ENCODE results near the gene ICAM2. TPM values are rescaled to one million over a fixed set of nuclear protein-coding genes. Genes with fewer than 3 reads are reported as not detected.
A peak's percentile ranks its signal among the peaks of the same experiment; 100 is the strongest.

The ICAM2 gene
- total RNA-seq (38.8 TPM), polyA plus RNA-seq (ENCODE audit: insufficient read depth, low read depth, low replicate concordance) (55.8 TPM)
- long read RNA-seq, donor 1, partial matches to known transcripts = 0 of 8 reads
- long read RNA-seq, donor 1, other reads (novel, unspliced or antisense) = 0 of 8 reads
- long read RNA-seq, donor 2, transcript ICAM2-203 (4 exons, 1,221 nt) = major isoform, 6 of 10 reads
- long read RNA-seq, donor 2, partial matches to known transcripts = 0 of 10 reads
- long read RNA-seq, donor 2, other reads (novel, unspliced or antisense) = 0 of 10 reads
- long read RNA-seq, donor 3, transcript ICAM2-208 (5 exons, 1,103 nt) = major isoform, 6 of 11 reads
- long read RNA-seq, donor 3, transcript ICAM2-203 (4 exons, 1,221 nt) = minor isoform, 5 of 11 reads
- long read RNA-seq, donor 3, partial matches to known transcripts = 0 of 11 reads
- long read RNA-seq, donor 3, other reads (novel, unspliced or antisense) = 0 of 11 reads
- long read RNA-seq, donor 4, partial matches to known transcripts = 0 of 8 reads
- long read RNA-seq, donor 4, other reads (novel, unspliced or antisense) = 0 of 8 reads
- long read RNA-seq, donor 5, partial matches to known transcripts = 0 of 2 reads
- long read RNA-seq, donor 5, other reads (novel, unspliced or antisense) = 0 of 2 reads
- long read RNA-seq, donor 6, transcript ICAM2-208 (5 exons, 1,103 nt) = minor isoform, 9 of 22 reads
- long read RNA-seq, donor 6, transcript ICAM2-203 (4 exons, 1,221 nt) = major isoform, 11 of 22 reads
- long read RNA-seq, donor 6, partial matches to known transcripts = 0 of 22 reads
- long read RNA-seq, donor 6, other reads (novel, unspliced or antisense) = 0 of 22 reads
- long read RNA-seq, donor 7, transcript ICAM2-208 (5 exons, 1,103 nt) = major isoform, 19 of 35 reads
- long read RNA-seq, donor 7, transcript ICAM2-203 (4 exons, 1,221 nt) = minor isoform, 7 of 35 reads
- long read RNA-seq, donor 7, partial matches to known transcripts = 3 of 35 reads
- long read RNA-seq, donor 7, other reads (novel, unspliced or antisense) = 4 of 35 reads
- long read RNA-seq, donor 8, transcript ICAM2-203 (4 exons, 1,221 nt) = major isoform, 6 of 10 reads
- long read RNA-seq, donor 8, partial matches to known transcripts = 0 of 10 reads
- long read RNA-seq, donor 8, other reads (novel, unspliced or antisense) = 0 of 10 reads
- long read RNA-seq, donor 9, transcript ICAM2-203 (4 exons, 1,221 nt) = major isoform, 9 of 11 reads
- long read RNA-seq, donor 9, partial matches to known transcripts = 0 of 11 reads
- long read RNA-seq, donor 9, other reads (novel, unspliced or antisense) = 0 of 11 reads
- long read RNA-seq, donor 10, transcript ICAM2-208 (5 exons, 1,103 nt) = minor isoform, 6 of 17 reads
- long read RNA-seq, donor 10, transcript ICAM2-203 (4 exons, 1,221 nt) = major isoform, 10 of 17 reads
- long read RNA-seq, donor 10, partial matches to known transcripts = 0 of 17 reads
- long read RNA-seq, donor 10, other reads (novel, unspliced or antisense) = 0 of 17 reads

- FAIRE-seq (no peak), DNase-seq (peak in 3 of 5 donors; percentile 33 to 89 (median 64))
- peak within 1 kb of the TSS; percentile 76 to 79 for H3K27ac ChIP-seq (ENCODE audit: low read depth in 2 of 2, low read length in 2 of 2)
- TF ChIP-seq, protein P1, sequence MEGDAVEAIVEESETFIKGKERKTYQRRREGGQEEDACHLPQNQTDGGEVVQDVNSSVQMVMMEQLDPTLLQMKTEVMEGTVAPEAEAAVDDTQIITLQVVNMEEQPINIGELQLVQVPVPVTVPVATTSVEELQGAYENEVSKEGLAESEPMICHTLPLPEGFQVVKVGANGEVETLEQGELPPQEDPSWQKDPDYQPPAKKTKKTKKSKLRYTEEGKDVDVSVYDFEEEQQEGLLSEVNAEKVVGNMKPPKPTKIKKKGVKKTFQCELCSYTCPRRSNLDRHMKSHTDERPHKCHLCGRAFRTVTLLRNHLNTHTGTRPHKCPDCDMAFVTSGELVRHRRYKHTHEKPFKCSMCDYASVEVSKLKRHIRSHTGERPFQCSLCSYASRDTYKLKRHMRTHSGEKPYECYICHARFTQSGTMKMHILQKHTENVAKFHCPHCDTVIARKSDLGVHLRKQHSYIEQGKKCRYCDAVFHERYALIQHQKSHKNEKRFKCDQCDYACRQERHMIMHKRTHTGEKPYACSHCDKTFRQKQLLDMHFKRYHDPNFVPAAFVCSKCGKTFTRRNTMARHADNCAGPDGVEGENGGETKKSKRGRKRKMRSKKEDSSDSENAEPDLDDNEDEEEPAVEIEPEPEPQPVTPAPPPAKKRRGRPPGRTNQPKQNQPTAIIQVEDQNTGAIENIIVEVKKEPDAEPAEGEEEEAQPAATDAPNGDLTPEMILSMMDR (IDR thresholded peaks at IDR 0.05; ENCODE audit: borderline replicate concordance, extremely low read depth, insufficient read depth) = no peak
- intact Hi-C loops (cut with DNase I) = no loop called here
- H3K36me3 ChIP-seq (ENCODE audit: control insufficient read depth in 2 of 3, insufficient read depth in 3 of 3, low read length in 3 of 3) = no peaks in the 10 kb centered on the region
- peaks cover 0 to 4% (median 0%) of the 10 kb centered on the region in 3 donors for H3K4me1 ChIP-seq (ENCODE audit: control insufficient read depth in 2 of 3, insufficient read depth in 2 of 3, low read depth in 1 of 3, low read length in 3 of 3)
- H3K9me3 ChIP-seq (ENCODE audit: control insufficient read depth in 2 of 3, insufficient read depth in 1 of 3, low read length in 3 of 3) = no peaks in the 10 kb centered on the region
- H3K9ac ChIP-seq (ENCODE audit: low read length in 3 of 3) = peak within 1 kb of the TSS in 2 of 3 donors; percentile 22 to 86
- peak within 1 kb of the TSS; percentile 53 to 75 (median 58) for H3K4me3 ChIP-seq (ENCODE audit: low read length in 3 of 3)
- no peaks in the 10 kb centered on the region for H3K27me3 ChIP-seq (ENCODE audit: control insufficient read depth, insufficient read depth, low read length)
Observed at GRCh38 chr17:64020056-64020766, at the start of gene ICAM2. ICAM2 (minus strand) TSS chr17:64020633; CDS start chr17:64006691, 13,942 bp downstream.

DNA sequence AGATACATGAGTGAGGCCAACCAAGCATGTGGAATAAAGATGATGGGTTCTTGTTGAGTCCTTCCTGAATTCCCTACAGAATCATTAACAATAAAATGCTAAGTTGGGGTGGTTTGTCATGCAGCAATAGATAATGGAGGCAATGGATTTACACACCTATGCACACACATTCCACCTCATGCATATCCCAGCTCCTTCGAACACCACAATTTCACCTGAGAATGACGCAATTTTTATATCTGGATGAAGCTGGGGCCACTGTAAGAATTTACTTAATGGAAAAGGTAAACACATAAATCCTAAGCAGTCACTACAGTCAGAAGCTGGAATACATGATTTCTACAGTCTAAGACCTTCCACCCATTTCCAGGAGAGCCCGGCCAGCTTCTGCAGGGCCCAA, 49.8 kb upstream of the ICAM2 start:
- no peak overlapping the region for H3K4me3 ChIP-seq (ENCODE audit: low read length in 3 of 3)
- no peak overlapping the region for H3K9ac ChIP-seq (ENCODE audit: low read length in 3 of 3)
- peaks cover 0 to 25% (median 17%) of the 10 kb centered on the region in 3 donors for H3K36me3 ChIP-seq (ENCODE audit: control insufficient read depth in 2 of 3, insufficient read depth in 3 of 3, low read length in 3 of 3)
- intact Hi-C loops (cut with DNase I) = no loop called here
- no peak for DNase-seq
- no peaks in the 10 kb centered on the region for H3K27me3 ChIP-seq (ENCODE audit: control insufficient read depth, insufficient read depth, low read length)
- H3K9me3 ChIP-seq (ENCODE audit: control insufficient read depth in 2 of 3, insufficient read depth in 1 of 3, low read length in 3 of 3) = peaks cover 0 to 8% (median 0%) of the 10 kb centered on the region in 3 donors
- peaks cover 8 to 11% (median 10%) of the 10 kb centered on the region in 3 donors for H3K4me1 ChIP-seq (ENCODE audit: control insufficient read depth in 2 of 3, insufficient read depth in 2 of 3, low read depth in 1 of 3, low read length in 3 of 3)
- H3K27ac ChIP-seq (ENCODE audit: low read depth in 2 of 2, low read length in 2 of 2) = no peak overlapping the region
- TF ChIP-seq, protein P1 (IDR thresholded peaks at IDR 0.05; ENCODE audit: borderline replicate concordance, extremely low read depth, insufficient read depth) = no peak
- FAIRE-seq = no peak

DNA sequence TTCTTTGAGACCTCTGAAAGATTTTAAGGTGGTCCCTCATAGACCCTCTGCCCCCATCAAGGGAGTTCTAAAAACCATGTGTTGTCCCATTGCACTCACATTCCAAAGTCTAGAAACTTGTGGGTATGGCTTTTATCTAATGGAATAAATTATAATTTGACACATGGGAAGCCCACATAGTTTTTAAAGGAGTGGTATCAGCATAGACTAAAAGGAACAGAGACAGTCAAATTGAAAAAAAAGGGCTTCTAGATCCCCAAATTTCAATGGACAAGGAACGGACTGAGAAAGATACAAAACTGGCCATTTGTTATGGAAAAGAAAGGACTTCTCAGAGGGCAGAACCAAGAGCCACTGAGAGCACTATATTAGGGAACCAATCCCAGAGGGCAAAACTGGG, 48.7 kb upstream of the ICAM2 start:
- TF ChIP-seq, protein P1 (IDR thresholded peaks at IDR 0.05; ENCODE audit: borderline replicate concordance, extremely low read depth, insufficient read depth) = no peak
- DNase-seq (no peak), FAIRE-seq (no peak)
- no peak overlapping the region for H3K4me3 ChIP-seq (ENCODE audit: low read length in 3 of 3)
- H3K36me3 ChIP-seq (ENCODE audit: control insufficient read depth in 2 of 3, insufficient read depth in 3 of 3, low read length in 3 of 3) = peaks cover 0 to 25% (median 19%) of the 10 kb centered on the region in 3 donors
- H3K27ac ChIP-seq (ENCODE audit: low read depth in 2 of 2, low read length in 2 of 2) = no peak overlapping the region
- intact Hi-C loops (cut with DNase I) = loop anchor here (10.0 kb wide), 1 partner anchor 66 kb away; the partner anchor contains the start of gene ERN1
- H3K27me3 ChIP-seq (ENCODE audit: control insufficient read depth, insufficient read depth, low read length) = no peaks in the 10 kb centered on the region
- peaks cover 0 to 8% (median 0%) of the 10 kb centered on the region in 3 donors for H3K9me3 ChIP-seq (ENCODE audit: control insufficient read depth in 2 of 3, insufficient read depth in 1 of 3, low read length in 3 of 3)
- H3K4me1 ChIP-seq (ENCODE audit: control insufficient read depth in 2 of 3, insufficient read depth in 2 of 3, low read depth in 1 of 3, low read length in 3 of 3) = peaks cover 3 to 6% (median 5%) of the 10 kb centered on the region in 3 donors
- H3K9ac ChIP-seq (ENCODE audit: low read length in 3 of 3) = no peak overlapping the region

All from kidney (tissue), 22 donors.